ENCODE results near the gene POU6F1.

- TF ChIP-seq CTCF (IDR thresholded peaks at IDR 0.05) (no peak), POLR2A (IDR thresholded peaks at IDR 0.05; ENCODE audit: low read depth) (no peak), EP300 (IDR thresholded peaks at IDR 0.05) (no peak)
These were observed 56.9 kb downstream of the POU6F1 start for GRCh38 chr12:51160814-51161459.

Measured in esophagus muscularis mucosa (tissue), 4 donors.